GM18517 (cell line): ENCODE data around the gene CACNA2D4.

Source experiments
- ATAC-seq: cut with Tn5 transposase; IDR thresholded peaks from one replicate; pipeline ENCODE4 v1.9.1; 2021; ENCODE audit warnings: mild to moderate bottlenecking, moderate library complexity; ENCODE audit not compliant: unreplicated experiment

CACNA2D4 gene

DNA sequence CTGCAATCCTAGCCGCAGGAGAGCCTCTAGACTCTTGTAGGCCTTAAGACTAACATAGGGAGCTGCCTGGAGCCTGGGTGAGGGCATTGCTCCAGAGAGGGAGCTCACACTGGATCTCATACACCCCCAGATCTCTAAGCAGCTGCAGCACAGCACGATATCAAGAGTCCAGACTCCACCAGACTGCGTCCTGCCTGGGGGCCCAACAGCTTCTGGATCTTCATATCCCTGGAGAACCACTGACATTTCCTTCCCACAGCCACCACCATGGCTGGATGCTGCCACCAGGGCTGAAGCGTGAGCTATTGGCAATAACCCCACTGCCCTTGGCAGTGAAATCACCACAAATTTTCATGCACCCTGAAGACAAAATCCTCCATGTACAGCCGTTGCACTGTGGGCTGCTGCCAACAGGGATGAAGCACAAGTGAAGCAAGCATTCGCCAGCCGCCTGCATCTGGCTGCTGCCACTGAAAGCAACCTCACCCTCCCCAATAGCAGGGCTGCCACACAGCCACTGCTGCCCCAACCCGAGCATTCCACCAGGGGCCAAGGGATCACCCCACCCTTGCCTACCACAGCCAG lies 28.2 kb downstream of the CACNA2D4 start:
- no peak for ATAC-seq

DNA sequence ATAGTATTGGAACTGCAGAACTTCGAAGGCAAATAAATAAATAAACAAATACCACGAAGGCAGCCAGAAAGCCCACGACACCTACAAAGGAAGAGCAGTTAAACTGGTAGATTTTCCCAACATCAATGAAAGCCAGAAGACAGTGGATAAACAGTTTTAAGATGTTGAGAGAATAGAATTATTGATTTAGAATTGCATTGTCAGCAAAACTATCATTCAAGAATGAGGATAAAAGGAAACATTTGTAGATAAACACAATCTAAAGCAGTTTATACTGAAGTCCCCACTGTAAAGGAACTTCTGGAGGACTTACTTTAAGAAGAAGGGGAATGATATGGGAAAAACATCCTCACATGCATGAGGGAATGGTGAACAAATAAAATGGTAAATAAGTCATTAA lies 29.5 kb downstream of the CACNA2D4 start:
- no peak for ATAC-seq

DNA sequence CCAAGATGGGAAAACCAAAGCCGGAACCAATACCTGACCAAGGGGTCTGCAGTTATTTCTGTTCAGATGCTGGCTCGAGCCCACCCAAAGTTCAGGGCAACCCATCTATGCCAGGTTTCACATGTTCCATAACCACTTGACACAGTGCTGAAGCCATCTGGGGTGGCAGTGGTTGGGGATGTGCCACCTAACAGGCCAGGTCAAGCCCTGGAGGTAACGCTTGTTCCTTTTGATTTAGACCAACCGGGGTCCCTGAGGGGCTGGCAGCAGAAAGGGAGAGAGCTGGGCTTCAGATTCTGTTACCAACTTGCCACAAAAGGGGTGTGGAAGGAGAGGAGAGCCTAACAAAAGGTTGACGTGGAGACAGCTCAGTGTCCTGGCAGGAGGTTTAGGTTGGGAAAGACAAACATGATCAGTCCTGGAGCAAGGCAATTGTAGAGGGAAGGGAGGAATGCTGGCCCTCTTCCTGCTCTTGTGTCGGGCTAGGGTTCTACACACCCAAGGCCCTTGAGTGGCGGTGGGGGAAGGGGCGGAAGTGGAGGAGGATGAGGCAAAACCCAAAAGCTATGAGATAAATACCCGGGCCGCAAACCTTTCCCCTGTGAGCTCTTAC lies 31.9 kb downstream of the CACNA2D4 start:
- no peak for ATAC-seq

DNA sequence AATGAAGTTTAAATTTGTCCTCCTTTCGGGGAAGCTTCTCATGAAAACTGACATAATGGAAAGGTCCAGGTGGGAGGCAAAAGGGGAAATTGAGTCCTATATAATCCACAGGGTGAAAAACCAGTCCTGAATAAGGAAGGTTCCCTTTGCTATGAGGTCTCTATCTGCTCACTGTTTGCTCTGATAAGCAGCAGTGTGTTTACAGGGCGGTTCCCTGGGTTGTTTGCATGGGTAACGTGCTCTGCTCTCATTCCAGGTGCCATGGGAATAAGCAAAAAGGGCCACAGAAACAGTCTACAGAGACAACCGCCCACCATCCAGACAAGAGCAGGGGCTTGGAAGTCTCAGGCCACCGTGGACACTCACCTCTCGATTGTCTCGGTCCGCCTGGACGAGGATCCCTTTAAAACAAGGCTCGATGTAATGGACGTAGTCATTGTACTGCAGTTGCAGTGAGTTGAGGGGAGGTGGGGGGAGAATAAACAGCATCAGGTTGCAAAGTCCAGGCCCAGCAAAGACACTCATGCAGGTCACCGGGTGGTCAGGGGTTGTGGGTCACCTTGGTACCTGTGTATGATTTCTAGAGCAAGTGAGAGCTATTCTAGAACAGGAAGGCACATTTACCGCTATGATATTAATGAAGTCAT lies 32.7 kb downstream of the CACNA2D4 start:
- no peak for ATAC-seq

DNA sequence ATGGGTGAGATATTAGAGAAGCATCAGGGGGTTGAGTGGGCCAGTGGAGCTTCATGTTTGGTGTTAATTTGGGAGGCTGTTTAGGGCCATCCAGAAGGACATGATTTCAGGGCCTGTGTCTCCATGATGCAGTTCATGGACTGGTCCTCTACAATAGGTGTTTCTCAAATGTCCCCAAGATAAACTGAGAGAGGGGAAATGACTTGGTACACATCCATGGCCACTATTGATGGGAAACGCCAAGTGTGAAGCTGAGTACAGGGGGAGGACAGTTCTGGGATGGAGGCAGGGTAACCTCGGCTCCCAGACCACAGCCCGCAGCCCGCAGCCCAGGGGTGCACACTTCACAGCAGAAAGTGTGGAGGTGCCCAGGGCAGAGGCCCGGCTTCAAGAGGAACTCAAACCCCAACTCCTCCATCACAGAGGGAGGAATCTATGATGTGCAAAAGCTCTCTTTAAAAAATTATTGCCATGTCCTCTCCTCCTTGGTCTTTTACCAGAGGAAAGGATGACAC lies 33.3 kb downstream of the CACNA2D4 start:
- ATAC-seq, result no peak

DNA sequence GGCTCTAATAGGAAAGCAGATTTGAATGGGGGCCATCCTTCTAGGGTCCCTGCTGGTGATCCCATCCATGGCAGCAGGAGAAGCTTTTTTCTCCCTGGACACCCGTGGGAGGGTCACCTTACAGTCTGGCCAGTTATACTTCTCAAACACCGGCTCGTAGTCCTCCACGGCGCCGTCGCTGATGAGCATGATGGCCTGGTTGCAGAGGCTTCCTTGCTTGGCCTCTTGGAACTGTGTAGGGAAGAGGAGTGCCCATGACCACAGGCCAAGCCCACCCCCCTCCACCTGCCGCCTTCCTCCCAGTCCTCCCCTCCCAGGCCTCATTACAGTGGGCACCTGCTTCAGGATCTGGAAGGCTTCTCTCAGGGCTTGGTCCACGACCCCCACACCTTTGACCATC lies 33.8 kb downstream of the CACNA2D4 start:
- no peak for ATAC-seq

DNA sequence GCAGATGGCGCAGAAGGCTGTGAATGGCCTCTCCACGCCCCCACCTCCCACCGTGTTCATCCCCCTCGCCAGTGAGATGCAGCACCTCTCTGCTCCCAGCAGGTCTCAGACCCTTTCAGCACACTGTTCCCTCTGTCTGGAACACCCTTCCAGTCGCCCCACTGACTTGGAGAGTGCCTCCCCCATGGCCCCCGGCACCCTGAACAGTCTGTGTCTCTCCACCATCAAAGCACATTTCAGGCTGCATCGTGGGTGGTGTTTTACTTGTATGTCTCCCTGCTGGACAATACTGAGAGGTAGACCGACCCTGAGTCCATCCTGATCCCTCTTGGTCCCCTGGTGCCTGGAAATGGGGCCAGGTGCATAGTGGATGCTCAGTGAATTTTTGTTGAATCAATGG lies 34.9 kb downstream of the CACNA2D4 start:
- ATAC-seq, result no peak

DNA sequence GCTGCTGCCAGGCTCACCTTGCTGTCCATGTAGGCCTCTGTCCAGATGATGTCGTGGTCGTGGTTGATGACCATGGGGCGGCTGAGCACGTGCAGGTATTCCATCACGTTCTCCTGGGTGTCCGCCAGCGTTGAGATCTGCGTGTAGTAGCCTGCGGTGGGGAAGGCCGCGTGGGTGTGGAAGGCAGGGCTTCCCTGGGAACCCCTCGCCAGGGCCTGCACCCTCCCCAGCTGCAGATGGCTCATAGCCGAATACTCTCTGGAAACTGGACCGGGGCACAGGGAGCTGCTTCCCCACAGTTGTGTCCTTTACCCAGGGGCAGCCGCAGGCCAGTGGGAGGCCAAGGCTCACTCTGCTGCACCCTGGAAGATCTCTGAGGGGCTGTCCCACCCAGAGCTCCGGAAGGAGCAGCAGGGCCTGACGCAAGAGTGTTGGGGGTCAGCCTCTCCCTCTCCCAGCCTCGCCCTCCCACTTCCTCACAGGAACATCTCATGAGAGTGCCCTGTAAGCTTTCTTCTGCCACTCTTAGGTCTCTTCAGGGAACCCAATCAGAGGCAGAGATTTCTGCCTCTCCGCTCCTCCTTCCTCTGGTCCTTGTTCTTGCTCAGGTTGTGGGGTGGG lies 35.5 kb downstream of the CACNA2D4 start:
- no peak for ATAC-seq

DNA sequence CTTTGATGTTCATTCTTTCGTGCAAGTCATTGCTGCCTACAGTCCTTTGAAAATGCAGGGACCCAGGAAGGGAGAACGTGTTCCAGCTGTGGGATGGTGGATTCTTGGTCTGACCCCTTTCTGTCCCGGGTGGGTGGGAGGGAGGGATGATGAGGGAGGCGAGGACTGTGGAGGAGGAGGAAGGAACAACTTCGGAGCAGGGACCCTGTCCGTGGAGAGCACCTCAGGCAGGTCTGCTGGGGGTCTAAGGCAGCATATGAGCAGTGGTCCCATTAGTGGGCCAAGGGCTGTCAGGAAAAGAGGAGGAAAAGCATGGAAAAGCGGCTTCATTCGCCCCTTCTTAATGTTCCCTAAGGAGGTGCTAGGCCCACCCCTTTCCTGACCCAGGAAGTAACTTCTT lies 36.0 kb downstream of the CACNA2D4 start:
- no peak for ATAC-seq

DNA sequence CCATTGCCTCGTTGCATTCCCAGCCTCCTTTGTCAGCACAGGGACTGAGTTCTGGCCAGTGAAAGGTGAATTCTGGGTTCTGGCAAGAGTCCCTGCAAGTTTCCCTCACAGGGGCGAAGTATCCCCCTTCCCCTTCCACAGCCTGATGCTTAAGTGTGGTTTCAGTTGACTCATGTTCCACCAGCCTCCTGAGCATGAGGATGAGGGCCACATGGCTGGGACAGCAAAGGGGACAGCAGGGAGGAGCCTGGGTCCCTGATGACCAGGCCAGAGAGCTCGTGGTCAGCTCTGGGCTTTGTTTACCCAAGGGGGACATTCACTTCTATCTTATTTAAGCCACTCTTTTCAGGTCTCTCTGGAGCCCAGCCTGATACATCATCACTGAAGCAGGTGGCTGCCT lies 36.5 kb downstream of the CACNA2D4 start:
- ATAC-seq, result no peak

DNA sequence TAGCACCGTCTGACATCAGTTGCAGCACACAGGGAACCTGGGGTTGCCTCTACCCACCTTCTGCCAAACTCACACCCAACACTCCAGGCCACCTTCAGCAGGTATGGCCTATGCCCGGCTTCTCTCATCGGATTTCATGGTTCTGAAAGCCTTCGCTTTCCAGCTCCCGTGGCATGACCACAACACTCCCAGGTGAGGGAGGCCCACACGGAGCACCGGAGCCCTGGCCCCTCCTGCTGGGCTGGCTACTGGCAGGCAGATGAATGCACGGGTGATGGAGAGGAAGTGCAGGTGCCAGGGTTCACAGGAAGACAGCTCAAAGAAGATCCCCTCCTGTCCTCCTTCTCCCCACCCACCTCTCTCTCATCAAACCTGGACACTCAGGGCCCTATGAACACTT lies 37.2 kb downstream of the CACNA2D4 start:
- ATAC-seq, result no peak

DNA sequence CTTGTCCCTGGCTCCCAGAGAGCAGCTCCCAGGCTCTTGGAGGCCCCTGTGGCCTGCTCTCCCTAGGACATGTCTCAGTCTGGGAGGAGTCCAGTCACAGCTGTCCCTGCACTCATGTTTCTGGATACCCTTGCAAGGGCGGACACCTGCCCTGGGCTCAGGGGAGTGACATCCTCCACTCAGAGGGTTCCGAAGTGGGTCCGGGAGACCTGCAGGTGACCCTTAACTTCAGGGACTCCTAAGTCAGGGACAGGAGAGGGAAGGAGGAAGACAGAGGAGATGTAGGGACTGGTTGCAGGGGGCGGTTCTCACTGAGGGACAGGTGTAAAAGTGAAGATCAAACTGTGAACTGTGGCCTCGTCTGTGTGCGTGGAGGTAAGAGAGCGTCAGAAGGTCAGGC lies 37.6 kb downstream of the CACNA2D4 start:
- no peak for ATAC-seq

DNA sequence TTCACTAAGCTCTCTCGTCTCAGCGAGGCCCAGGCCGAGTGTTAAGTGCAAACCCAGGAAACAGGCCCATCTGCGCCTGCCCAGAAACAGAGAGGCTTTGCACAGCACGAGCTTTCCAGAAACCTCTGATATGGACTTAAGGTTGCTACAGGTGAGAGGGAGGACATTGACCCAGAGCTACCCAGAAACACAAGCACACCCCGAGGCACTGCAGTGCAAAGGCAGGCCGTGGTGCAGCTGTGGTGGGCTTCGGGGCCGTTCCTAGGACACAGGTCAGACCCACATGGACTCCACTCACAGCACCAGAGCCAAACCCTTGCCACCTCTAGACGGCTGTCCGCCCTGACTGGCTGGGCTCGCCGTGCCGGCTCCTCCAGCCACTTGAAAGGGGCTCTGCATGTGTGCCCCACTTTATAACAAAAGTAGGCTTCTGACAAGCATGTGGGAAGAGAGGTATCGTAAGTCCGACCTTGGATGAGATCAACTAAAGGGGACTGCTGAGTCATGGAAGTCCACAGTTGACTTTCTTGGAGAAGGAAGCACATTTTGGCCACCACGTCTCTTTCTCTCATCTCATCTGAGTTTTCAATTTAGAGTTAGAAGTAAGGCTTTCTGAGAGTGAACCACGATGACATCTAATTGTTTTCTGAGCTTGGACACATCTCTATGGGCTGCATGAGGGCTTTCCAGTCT lies 38.2 kb downstream of the CACNA2D4 start:
- no peak for ATAC-seq

DNA sequence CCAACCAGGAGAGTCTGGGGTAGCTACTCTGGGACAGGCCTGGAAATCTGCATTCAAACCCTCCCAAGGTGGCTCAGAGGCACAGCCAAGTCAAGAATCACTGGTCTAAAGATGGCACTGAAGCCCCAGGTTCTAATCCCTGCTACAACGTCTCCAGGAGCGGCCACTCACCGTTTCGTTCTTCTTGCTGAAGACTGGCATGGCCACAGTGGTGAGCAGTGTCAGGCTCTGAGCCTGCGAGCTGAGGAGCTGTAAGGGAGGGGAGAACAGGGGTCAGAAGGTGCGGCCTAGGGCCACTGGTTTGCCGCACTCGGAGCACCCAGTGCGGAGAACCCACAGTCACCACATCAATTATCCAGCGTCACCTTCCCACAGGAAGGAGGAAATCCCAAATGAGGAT lies 38.8 kb downstream of the CACNA2D4 start:
- no peak for ATAC-seq

DNA sequence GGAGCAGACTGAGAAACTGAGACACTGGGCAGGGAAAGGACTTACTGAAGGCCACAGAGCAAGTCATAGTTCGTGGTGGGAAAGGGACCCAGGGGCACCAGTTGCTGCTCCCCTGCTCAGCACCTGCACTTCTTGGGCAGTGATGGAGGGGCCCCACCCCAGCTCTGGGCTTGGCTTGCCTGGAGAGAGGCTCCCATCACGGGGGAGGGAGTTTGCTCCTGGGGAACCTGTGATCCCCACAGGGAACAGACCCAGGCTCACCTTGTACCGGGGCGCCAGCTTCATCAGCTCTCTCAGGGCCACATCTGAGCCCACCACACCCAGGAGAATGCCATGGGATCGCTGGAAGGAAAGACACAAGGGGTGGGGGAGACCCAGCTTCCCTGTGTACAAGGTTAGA lies 39.8 kb downstream of the CACNA2D4 start:
- no peak for ATAC-seq

DNA sequence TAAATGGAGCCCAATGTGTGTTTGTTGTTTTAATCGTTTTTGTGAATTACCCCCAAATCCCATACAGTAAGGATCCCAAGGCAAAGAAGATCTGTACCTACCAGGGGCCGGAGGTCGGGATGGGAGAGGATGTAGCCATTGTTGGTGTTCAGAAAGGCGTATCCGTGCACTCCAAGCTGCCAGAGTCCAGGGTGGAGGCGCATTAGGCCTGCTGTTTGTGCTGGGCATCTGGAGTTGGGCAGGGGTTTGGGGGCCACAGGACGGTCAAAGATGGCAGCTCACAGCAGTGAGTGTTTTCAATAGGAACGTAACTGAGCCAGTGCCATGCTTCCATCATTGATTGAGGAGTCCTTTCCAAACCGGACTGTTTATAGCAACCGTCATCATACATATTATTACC lies 40.2 kb downstream of the CACNA2D4 start:
- no peak for ATAC-seq

DNA sequence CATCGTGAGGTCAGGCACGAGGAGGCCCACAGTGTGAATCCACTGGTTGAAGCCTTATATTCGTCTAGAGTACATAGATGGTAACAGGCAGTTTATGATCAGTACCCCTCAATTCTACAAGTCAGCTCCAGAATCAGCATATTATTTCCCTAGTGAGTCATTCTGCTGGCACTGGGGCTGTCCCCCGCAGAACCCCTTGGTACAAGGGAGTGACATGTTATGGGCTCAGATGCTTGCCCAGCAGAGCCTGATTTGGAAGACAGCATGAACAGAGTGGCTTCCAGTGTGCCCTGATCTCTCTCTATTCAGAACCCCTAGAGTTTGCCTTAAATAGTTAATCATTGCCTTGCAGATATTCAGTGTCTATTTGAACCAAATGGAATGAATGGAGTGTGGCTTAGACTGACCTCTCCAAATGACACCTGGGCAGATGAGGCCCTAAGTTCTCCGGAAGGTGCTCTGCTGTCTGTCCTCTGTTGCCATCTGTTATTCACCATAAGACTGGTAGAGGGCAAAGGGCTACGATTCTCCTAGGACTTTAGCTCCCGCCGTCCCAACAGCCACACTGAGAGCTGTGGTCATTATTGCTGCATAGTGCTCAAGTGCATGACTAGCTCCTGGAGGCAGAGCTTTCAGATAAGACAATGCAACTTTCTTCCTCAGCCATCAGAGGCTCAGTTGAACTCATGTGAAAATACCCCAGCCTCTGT lies 41.1 kb downstream of the CACNA2D4 start:
- no peak for ATAC-seq

DNA sequence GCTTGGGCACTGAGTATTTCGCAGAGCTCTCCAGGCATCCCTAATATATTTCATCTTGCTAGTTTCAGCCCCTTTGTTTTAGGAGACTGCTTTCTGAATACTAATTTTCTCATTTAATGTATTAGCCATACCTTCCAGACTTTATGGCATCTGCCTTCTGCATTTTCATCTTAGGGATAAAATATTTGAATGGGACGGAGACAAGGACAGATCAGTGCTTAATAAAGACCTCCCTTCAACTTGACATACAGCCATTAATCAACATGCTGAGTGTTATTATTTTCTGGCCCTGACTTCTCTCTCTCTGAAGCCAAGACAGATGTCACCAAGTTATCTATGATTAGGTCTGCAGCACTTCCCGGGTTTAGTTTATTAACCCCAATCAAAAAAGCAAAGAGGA lies 42.4 kb downstream of the CACNA2D4 start:
- ATAC-seq, result no peak

DNA sequence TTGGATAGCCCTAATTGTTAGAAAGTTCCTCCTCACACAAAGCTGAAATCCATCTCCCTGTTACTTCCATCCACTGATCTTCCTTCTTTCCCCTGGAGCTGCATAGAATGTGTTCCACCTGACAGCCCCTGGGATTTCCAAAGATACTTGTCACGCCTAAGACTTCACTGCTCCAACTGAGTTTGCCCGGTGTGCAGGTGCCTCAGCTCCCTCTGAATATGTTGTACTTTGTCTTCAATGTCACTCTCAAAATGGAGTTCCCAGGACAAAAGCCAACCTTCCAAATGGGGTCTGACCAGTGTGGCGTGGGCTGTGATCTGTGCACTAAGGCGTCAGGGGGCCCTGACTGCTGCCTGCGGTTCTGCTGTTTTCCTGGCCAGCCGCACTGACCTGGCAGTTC lies 42.8 kb downstream of the CACNA2D4 start:
- no peak for ATAC-seq

DNA sequence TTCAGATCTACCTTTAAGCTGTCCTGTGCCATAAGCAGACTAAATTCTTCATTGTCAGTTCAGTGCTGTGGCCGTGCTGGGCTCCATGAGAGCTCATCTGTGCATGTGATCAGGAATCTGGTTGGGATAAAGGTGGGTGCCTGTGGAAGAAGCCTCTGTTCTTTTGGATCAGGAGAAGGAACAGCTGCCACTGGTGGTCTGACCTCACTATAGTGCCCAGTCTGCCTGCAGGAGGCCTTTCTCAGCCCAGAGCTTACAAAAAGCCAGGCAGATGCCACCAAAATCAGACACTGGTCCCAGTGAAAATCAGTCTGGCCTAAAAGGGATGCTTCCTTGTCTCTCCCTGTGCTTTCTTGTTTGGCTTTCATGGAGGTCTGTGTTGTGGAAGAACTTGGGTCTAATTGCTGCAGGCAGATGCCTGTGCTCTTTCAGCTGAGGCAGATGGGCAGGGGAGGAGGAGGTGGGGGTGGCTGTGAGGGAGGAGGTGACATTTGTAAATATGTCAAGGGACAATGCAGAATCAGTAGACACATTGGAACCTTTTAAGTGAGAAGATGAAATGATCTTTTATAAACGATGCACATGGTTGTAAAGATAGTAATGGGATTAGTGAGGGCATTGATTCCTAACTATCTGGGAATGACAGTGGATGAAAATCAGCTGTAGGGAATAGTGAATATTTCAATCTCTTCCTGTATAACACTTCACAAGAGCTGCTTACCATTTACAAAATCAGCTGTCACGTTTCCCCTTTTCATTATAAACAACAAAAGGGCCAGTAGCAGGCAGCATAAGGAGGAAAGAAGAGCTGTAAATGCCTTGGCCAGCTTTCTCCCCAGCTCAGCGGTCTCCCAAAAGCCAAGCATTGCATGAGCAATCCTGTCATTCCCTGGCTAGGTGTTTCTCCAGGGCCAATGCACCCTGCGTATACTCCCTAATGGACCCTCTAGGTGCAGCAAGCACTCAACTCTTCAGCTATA lies 44.6 kb downstream of the CACNA2D4 start:
- no peak for ATAC-seq
